ENCODE results near the gene ZNF221.

The ZNF221 gene

DNA sequence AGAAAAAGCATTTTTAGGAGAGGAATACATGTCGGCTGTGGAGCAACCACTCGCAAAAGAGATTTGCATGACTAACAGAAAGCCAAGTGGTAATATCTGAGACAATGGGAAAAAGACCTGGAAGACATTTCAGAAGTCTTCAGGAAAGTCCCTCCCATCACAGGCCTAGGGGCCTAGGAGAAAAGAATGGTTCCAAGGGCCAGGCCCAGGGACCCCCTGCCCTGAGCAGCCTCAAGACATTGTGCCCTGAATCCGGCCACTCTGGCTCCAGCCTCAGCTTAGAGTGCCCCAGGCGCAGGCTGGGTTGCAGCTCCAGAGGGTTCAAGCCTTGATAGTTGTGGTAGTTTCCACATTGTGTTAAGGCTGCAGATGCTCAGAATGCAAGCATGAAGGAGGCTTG, 9.4 kb downstream of the ZNF221 start:
- DNase-seq: no peak

DNA sequence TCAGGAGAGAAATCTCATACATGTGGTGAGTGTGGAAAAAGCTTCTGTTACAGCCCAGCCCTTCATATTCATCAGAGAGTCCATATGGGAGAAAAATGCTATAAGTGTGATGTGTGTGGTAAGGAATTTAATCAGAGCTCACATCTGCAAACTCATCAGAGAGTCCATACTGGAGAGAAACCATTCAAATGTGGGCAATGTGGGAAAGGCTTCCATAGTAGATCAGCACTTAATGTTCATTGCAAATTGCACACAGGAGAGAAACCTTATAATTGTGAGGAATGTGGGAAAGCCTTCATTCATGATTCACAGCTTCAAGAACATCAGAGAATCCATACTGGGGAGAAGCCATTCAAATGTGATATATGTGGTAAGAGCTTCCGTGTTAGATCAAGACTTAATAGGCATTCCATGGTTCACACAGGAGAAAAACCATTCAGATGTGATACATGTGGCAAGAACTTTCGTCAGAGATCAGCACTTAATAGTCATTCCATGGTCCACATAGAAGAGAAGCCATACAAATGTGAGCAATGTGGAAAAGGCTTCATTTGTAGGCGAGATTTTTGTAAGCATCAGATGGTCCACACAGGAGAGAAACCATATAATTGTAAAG, 15.2 kb downstream of the ZNF221 start:
- no peak for DNase-seq

DNA sequence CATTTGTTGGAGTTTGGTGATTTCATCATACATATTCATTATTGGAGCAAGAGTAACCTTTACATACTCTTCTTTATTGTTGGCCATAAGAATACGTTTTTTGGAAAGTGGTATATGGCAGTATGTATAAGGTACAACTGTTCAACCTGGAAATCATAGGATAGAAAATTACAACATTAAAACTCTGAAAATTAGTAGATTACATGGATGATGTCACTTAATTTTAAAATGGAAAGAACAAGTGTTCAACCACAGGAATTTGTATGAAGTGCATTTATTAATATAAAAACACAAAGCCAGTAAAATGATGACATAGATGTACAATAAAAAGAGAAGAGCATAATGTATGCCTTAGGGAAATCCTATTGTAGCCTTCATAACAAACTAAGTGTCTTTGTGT, 25.7 kb downstream of the ZNF221 start:
- no peak for DNase-seq

DNA sequence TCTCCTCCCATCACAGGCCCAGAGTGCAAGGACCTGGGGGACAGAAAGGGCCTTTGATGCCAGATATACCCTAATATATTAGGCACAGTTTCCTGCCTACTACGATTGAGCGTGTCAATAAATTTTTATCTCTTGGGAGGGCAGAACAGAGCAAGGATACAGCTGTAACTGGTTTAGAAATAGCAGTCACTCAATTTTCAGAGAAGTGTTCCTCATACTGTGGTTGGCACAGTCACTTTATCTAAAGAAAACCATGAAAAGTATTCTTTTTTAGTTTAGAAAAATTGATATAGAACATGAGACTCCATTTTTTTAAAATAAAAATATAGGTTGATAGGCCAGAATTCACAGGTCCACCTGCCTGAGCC, 32.5 kb downstream of the ZNF221 start:
- no peak for DNase-seq

DNA sequence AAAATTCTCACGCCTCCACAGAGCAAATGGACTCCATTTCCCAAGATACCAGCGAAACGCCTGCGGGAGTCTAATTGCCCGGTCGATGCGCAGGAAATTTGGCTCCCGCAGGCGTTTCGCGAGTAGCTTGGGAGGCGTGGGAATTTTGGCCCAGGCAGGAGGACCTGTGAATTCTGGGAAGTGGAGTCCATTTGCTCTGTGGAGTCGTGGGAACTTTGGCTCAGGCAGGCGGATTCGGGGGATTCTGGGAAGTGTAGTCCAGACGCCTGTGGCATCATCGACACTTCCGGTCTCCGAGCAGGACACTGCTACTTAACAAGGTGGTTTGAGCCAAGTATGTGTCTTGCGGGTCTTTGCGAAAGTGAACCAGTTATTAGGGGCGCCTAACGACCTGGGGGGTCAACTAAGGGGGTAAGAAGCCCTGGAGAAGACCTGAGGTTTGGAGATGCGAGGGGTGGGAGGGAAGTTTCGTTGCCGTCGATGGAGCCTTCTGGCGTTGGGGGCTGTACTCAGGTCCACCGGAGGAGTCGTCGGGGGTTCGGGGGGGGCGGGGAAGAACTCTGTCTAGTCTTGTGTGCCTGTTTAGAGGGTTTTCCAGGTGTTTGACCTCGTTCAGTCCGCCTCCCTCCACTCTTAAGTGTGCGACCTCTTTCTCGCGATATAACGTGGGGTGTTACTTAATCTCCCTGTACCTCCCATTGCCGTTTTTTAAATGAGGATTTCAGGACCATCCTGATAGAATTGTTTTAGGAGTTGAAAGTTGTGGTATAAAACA, 33.1 kb downstream of the ZNF221 start, which contains the start of gene ZNF155:
Gene ZNF155 (plus strand): TSS at position 277 of the 775 bp plus-strand sequence. CDS start 4,356 bp downstream, outside the sequence.
- DNase-seq: peak; percentile 42 to 93 (median 88)

DNA sequence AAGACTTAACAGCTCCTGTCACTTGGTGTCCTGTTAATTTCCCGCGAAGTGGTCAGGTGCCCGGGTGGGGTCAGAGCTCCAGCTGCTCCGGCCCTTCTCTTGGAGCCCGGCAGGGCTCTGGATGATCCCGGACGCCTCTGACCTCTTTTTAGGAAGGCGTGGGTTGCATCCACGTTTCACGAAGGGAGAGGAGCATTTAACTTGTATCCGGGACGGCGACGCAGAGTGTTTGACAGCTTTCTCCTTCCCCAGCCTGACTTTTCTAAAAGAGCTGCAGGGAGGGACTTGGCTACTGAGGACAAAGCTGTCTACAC, 33.6 kb downstream of the ZNF221 start:
- DNase-seq: peak in 4 of 14 donors; percentile 10 to 35 (median 23)

DNA sequence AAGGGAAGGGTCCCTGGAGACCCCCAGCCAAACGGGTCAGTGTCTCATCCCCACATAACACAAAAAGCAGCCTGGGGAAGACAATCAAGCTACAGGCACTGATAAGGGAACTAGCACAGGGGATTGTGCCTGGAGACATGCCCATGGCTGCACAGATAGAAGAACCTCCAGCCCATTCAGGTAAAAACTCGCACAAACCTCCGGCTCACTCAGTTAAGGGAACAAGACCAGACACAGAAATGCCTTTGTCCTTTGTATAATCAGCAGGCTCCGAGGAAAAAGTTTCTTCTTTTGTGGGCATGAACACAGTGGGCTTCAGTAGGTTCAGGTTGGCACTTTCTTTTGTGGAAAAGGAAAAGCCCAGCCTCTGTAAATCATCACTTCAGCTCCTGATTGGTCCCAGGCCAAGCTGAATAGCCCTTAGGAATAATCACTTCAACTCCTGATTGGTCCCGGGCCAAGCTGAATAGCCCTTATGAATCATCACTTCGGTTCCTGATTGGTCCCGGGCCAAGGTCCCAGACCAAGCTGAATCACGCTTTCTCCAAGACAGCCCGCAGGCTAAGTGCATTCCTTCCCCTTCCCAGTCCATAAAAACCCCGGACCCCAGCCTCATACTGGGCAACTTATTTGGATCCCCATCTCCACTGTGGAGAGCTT, 46.7 kb downstream of the ZNF221 start:
- no peak for DNase-seq

DNA sequence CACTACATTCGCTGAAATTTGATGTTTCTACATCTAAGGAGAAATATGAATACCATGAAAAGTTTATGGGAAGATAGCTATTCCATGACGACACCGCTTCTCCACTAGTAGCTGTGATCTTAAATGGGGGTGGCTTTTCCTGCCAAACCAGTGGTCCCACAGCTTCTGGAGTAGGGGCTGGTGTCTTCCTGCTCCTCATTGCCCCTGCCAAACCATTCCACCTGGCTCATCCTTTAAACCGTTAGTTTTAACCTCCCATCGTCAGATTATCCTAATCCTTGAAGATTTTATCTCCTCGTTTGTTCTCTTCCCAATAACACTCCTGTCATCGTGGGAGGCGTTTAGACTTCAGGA, 51.2 kb downstream of the ZNF221 start:
- no peak for DNase-seq

DNA sequence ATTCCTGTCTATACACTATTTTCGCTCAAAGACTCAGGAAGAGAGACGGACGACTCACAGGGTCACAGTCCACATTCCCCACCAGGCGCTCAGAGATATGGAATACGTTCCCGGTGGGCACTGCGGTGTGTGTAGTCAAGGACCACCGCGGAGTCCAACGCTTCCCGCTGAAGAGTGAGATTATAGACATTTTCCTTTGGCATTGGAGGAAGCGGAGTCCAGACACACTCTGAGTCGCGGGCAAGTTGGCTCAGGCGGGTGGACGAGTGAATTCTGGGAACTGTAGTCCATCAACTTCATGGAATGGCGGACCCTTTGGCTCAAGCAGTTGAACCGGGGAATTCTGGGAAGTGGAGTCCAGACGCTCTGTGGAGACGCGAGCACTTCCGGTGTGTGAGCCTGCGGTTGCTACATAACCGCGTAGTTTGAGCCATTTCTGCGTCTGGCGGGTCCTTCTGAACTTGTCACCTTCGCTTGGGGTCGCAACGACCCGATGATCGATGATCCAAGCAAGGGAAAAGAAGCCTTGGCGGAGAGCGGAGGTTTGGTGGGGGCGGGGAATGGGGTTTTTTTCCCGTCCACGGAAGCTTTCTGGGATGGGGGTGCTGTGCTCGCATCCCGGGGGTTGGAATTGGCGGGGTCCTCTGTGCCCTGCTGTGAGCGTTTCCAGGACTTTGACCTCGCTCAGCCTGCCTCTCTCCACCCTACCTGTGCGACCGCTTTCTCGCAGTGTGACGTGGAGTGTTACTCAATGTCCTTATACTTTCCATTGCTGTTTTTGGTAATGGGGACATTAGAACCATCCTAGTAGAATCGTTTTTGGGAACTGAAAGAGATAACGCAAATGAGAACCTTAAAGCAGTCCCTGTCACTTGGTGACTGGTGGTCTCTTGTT, 51.8 kb downstream of the ZNF221 start, which contains the start of gene ZNF230:
Gene ZNF230 (plus strand): TSS at position 392 of the 895 bp plus-strand sequence. CDS start 4,122 bp downstream, outside the sequence.
- DNase-seq: peak; percentile 43 to 94 (median 88)

DNA sequence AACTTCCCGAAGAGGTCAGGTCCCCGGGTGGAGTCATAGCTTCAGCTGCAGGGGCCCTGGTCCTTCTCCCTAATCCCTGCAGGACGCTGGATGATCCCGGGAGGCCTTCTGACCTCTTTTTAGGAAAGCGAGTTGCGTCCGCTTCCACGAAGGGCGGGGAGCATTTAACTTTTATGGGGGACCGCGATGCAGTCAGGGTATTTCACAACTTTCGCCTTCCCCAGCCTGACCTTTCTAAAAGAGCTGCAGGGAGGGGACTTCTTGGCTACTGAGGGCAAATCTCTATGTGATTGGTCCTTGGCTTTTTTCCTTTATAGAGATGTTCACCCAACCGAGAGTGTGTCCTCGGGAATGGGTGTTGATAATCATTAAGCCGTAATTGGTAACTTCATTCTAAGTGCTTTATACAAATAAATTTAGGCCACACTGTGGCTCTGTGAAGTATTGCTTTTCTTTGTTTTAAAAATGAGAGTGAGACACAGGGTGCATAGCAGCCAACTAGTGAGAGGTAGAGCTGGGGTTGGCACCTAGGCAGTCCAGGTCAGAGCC, 52.5 kb downstream of the ZNF221 start:
- peak in 2 of 14 donors; percentile 17 to 28 for DNase-seq

DNA sequence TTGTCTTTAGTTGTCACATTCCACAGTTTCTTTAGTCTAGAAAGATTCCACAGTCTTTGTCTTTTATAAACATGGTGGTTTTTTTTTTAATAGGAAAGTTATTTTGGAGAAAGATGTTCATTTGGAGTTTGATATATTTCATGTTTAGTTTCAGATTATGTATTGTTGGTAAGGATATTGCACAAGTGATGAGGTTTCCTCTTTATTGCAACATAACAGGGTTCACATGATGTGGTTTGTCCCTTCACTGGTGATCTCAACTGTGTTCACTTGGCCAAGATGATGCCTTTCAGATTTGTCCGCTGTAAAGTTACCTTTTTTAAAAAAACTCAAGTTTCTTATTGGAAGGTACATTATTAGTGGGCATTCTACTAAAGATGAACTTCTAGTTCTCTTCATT, 54.9 kb downstream of the ZNF221 start:
- no peak for DNase-seq

DNA sequence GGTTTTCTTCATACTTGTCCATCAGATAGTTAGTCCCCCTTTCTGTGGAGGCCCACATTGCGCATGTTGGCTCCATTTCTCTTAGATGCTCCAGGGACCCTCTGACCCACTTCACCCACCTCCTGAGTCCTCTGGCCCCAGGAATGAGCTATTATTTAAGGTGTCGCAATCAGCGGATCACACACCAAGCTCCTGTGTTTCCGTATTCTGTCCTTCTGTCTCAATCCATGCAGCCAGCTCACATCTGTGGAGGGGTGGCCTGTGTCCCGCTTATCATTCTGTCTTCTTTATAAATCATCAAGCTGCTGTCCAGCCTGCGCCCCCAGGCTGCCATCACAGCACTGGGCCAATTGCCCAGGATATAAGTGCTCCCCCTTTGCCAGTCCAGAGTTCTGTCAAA, 56.4 kb downstream of the ZNF221 start:
- no peak for DNase-seq

DNA sequence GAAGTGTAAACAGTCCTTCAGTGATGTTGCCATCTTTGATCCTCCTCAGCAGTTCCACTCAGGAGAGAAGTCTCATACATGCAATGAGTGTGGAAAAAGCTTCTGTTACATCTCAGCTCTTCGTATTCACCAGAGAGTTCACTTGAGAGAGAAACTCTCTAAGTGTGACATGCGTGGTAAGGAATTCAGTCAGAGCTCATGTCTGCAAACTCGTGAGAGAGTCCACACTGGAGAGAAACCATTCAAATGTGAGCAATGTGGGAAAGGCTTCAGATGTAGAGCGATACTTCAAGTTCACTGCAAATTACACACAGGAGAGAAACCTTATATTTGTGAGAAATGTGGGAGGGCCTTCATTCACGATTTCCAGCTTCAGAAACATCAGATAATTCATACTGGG, 59.4 kb downstream of the ZNF221 start:
- DNase-seq: no peak
